Gastrocnemius medialis (tissue), 4 donors: ENCODE results near the gene ITGAE. TPM values are rescaled to one million over a fixed set of nuclear protein-coding genes. Genes with fewer than 3 reads are reported as not detected.

Experiments used
- ATAC-seq, 2 donors: fragments of 150-250 bp; one replicate each; pipeline ENCODE4 v1.9.1; 2016
- DNase-seq, 2 donors: peaks; one replicate each; pipeline ENCODE4 v3.0.0-alpha.2; 2019
- H3K27ac ChIP-seq, 4 donors: fragments of 200-600 bp; sonication (generic); 1 replicate in 1 of 4; 2 replicates in 3 of 4; pipeline ENCODE4 v1.5.1; 2016 to 2018; ENCODE audit warnings: mild to moderate bottlenecking in 2 of 4, moderate library complexity in 1 of 4
- H3K27me3 ChIP-seq, 3 donors: fragments of 200-600 bp; sonication (generic) in 2 of 3; 1 replicate in 1 of 3; 2 replicates in 2 of 3; pipeline versions ENCODE4 v1.5.1 to v1.6.0; 2016 to 2019; ENCODE audit warnings: mild to moderate bottlenecking in 1 of 3, moderate library complexity in 1 of 3
- H3K36me3 ChIP-seq, 2 donors: fragments of 200-600 bp; sonication (generic) in 1 of 2; one replicate each; pipeline ENCODE4 v1.5.1; 2017 to 2018
- H3K4me1 ChIP-seq, 2 donors: fragments of 200-600 bp; sonication (generic) in 1 of 2; one replicate each; pipeline ENCODE4 v1.5.1; 2016 to 2017; ENCODE audit warnings: mild to moderate bottlenecking in 2 of 2
- H3K4me3 ChIP-seq, 4 donors: fragments of 200-600 bp; sonication (generic) in 3 of 4; 1 replicate in 1 of 4; 2 replicates in 3 of 4; pipeline ENCODE4 v1.5.1; 2016 to 2019; ENCODE audit warnings: mild to moderate bottlenecking in 2 of 4
- H3K9me3 ChIP-seq, 3 donors: fragments of 200-600 bp; sonication (generic) in 2 of 3; 1 replicate in 1 of 3; 2 replicates in 2 of 3; pipeline ENCODE4 v1.5.1; 2016 to 2019
- CTCF ChIP-seq, 5 experiments: fragments of 450-650 bp in 3 of 5; fragments of 200-600 bp in 2 of 5; sonication (generic) in 2 of 5; IDR thresholded peaks in 4 of 5; conservative IDR thresholded peaks in 1 of 5; 1 replicate in 4 of 5; 2 replicates in 1 of 5; pipeline ENCODE4 v1.5.1; 2016 to 2019; ENCODE audit warnings: antibody characterized with exemption in 5 of 5, mild to moderate bottlenecking in 3 of 5, moderate library complexity in 3 of 5
- POLR2A ChIP-seq, 2 donors: fragments of 450-650 bp; IDR thresholded peaks; one replicate each; pipeline ENCODE4 v1.6.1; 2017; ENCODE audit warnings: antibody characterized with exemption in 2 of 2, mild to moderate bottlenecking in 2 of 2, moderate library complexity in 2 of 2
- in situ Hi-C, 4 donors: fragments of 200-750 bp; cut with MboI; loops; one replicate each; pipeline versions ENCODE4 v1.15.0 to v1.8.0; 2017; ENCODE audit warnings: low sequenced_read_pairs in 4 of 4
- intact Hi-C: fragments of 100-400 bp; cut with DNase I; formaldehyde crosslinking; loops from one replicate; pipeline ENCODE4 v1.15.1; 2023; ENCODE audit warnings: low total_unique reads
- total RNA-seq, 4 donors: library from RNA; depleted of rRNA; stranded (reverse); fragments of >200 nt; gene quantifications; one replicate each; pipeline versions ENCODE4 v1.1.0 to v1.2.3, GENCODE V29; 2016

The ITGAE gene
- total RNA-seq, 4 donors from 2014 or later: 10.8 to 25.0 (median 23.5) TPM

DNA sequence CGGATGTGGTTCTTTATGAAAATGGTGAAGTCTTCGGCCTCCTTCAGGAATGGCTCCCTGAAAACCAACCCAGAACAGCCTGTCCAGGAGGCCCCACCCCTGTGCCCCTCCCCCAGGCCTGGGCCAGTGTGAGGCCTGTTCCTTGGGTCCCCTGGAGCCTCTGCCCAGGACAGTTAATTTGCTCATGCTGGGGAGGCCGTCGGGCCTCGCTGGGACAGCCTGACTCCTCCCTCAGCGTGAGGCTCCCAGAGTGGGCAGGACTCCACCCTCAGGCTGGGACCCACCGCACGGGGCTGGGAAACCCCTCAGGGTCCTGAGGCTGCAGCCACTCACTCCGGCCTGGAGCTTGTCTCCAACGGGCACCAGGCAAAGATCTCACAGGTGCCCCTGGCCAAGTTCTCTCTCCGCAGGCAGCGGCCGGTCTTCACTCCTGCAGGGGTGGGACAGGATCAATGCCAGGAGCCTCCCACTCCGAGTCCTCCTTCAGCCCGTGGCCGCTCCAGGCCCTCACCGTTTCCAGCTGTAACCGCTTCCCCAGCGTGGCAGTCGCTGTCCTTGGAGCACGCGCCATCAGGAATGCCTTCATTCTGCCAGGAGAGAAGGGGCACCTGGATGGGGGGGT lies 110.8 kb downstream of the ITGAE start:
- H3K9me3 ChIP-seq: no peaks in the 10 kb centered on the region
- no peak overlapping the region for H3K4me3 ChIP-seq
- in situ Hi-C loops (no loop called here), intact Hi-C loops (no loop called here)
- peak overlapping the region in 2 of 4 donors; percentile 28 to 34 for H3K27ac ChIP-seq
- no peak for ATAC-seq
- no peak for TF ChIP-seq CTCF (IDR thresholded peaks at IDR 0.05 in 4 of 5, conservative IDR thresholded peaks at IDR 0.05 in 1 of 5)
- TF ChIP-seq POLR2A (IDR thresholded peaks at IDR 0.05): no peak
- peaks cover 0 to 16% of the 10 kb centered on the region in 2 donors for H3K36me3 ChIP-seq
- H3K27me3 ChIP-seq: no peaks in the 10 kb centered on the region
- no peak for DNase-seq
- H3K4me1 ChIP-seq: peaks cover 10 to 19% of the 10 kb centered on the region in 2 donors

DNA sequence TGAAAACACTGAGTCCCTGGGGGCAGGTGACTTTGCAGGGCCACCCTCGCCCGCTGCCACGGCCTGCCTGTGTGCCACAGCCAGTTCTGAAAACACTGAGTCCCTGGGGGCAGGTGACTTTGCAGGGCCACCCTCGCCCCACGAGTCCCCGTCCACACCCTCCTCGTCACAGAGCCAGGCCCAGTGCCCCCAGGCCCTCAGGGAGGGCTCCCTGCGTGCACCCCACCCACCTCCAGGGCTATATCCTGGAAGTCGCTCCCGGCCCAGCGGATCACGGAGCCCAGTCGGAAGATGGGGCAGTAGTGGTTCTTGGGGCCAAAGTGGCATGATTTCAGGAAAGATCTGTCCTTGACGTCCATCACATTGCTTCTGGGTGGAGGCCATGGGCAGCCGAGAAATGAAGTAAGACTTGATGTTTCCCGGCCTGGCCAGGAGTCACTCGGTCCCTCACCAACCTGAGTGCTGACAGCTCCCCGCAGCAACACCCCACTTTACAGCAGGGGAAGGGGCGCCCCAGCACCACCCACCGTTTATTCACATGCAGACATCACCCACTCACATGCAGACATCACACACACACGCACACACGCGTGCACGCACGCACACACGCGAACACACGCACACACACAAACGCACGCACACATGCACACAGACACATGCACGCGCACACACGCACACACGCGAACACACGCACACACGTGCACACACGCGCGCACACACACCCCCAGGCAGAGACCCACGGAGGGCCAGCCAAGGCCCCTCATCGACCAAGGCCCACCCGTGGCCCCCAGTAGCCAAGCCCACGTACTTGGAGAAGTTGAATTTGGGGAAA lies 111.5 kb downstream of the ITGAE start:
- DNase-seq (no peak), ATAC-seq (no peak)
- no peak overlapping the region for H3K27ac ChIP-seq
- peaks cover 9 to 11% of the 10 kb centered on the region in 2 donors for H3K4me1 ChIP-seq
- in situ Hi-C loops (no loop called here), intact Hi-C loops (no loop called here)
- H3K36me3 ChIP-seq: peaks cover 0 to 16% of the 10 kb centered on the region in 2 donors
- no peak overlapping the region for H3K4me3 ChIP-seq
- no peak for TF ChIP-seq CTCF (IDR thresholded peaks at IDR 0.05 in 4 of 5, conservative IDR thresholded peaks at IDR 0.05 in 1 of 5)
- no peak for TF ChIP-seq POLR2A (IDR thresholded peaks at IDR 0.05)
- H3K27me3 ChIP-seq: no peaks in the 10 kb centered on the region
- no peaks in the 10 kb centered on the region for H3K9me3 ChIP-seq

DNA sequence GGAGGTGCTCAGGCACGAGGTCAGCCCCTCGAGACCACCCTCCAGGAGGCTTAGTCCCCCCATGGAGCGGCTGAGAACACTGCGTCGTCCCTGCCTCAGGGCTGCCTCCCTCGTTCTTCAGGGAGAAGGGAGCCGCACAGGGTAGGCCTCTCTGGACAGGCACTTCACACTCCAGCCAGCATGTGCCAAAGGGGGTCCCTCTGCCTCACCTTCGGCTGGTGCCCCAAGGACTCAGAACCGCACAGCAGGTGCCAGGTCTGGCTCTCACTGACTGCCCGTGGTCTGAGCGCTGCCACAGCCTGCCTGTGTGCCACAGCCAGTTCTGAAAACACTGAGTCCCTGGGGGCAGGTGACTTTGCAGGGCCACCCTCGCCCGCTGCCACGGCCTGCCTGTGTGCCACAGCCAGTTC lies 112.1 kb downstream of the ITGAE start:
- no peak for ATAC-seq
- in situ Hi-C loops (no loop called here), intact Hi-C loops (no loop called here)
- Histone ChIP-seq H3K27me3 (no peaks in the 10 kb centered on the region), H3K4me1 (peaks cover 5 to 6% of the 10 kb centered on the region in 2 donors), H3K36me3 (peaks cover 0 to 16% of the 10 kb centered on the region in 2 donors), H3K4me3 (no peak overlapping the region), H3K27ac (no peak overlapping the region), H3K9me3 (no peaks in the 10 kb centered on the region)
- DNase-seq: no peak
- TF ChIP-seq POLR2A (IDR thresholded peaks at IDR 0.05) (no peak), CTCF (IDR thresholded peaks at IDR 0.05 in 4 of 5, conservative IDR thresholded peaks at IDR 0.05 in 1 of 5) (no peak)

GRCh38 chr17:3688027-3688553 lies 112.9 kb downstream of the ITGAE start:
- Histone ChIP-seq H3K36me3 (peaks cover 0 to 16% of the 10 kb centered on the region in 2 donors), H3K27me3 (no peaks in the 10 kb centered on the region), H3K4me3 (no peak overlapping the region), H3K4me1 (peaks cover 0 to 2% of the 10 kb centered on the region in 2 donors), H3K27ac (no peak overlapping the region), H3K9me3 (no peaks in the 10 kb centered on the region)
- intact Hi-C loops (no loop called here), in situ Hi-C loops (no loop called here)
- ATAC-seq: no peak
- TF ChIP-seq CTCF (IDR thresholded peaks at IDR 0.05 in 4 of 5, conservative IDR thresholded peaks at IDR 0.05 in 1 of 5): no peak
- no peak for TF ChIP-seq POLR2A (IDR thresholded peaks at IDR 0.05)
- DNase-seq: no peak
